GM21423 (cell line): ENCODE results near the gene PIPOX.

Experiments used
- ATAC-seq: cut with Tn5 transposase; IDR thresholded peaks from one replicate; pipeline ENCODE4 v1.9.1; 2021; ENCODE audit warnings: mild to moderate bottlenecking, moderate library complexity; ENCODE audit not compliant: unreplicated experiment

The PIPOX gene

GRCh38 chr17:29094101-29094708, 51.3 kb downstream of the PIPOX start:
- no peak for ATAC-seq

- ATAC-seq: no peak
These were observed 52.5 kb downstream of the PIPOX start for GRCh38 chr17:29095439-29095838.

GRCh38 chr17:29096094-29096493, 53.2 kb downstream of the PIPOX start:
- ATAC-seq: no peak

- no peak for ATAC-seq
These were observed 56.6 kb downstream of the PIPOX start for GRCh38 chr17:29099527-29099926.

GRCh38 chr17:29100296-29100695, 57.4 kb downstream of the PIPOX start:
- no peak for ATAC-seq

GRCh38 chr17:29102046-29102445, 59.1 kb downstream of the PIPOX start:
- ATAC-seq: no peak

GRCh38 chr17:29102741-29103181, 59.8 kb downstream of the PIPOX start:
- ATAC-seq: no peak

GRCh38 chr17:29103341-29103740, 60.4 kb downstream of the PIPOX start:
- no peak for ATAC-seq
